ENCODE data around the gene GGA3. TPM values are rescaled to one million over a fixed set of nuclear protein-coding genes. Genes with fewer than 3 reads are reported as not detected.
A peak's percentile ranks its signal among the peaks of the same experiment; 100 is the strongest.

GGA3 gene
- total RNA-seq, 1 experiment from 2014 or later, result 58.3 TPM

DNA sequence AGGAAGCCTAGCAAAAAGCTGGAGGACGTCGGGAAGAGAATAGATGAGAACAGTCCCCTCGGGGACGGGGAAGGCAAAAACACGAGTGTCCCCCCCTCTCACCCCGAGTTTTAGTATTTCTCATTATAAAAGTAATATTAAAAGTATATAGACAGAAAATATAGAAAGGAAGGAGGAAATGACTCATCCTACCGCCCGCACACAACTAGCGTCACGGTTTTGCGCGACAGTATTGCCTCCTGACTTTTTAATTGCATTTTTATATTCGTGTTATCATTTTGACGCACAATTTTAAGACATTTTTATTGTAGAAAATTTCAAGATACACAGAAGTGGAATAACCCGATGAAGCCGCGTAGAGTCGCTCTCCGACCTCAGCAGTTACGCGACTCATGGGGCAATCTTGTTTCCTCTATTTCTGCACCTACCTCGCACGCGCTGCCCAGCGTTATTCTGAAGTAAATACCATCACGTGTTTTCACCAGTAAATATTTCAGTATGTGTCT lies 28.5 kb upstream of the GGA3 start:
- no peak for DNase-seq (ENCODE audit: low read depth, low spot score)
- Histone ChIP-seq H3K36me3 (ENCODE audit: control insufficient read depth in 1 of 2, insufficient read depth in 2 of 2, low read length in 2 of 2) (peaks cover 7 to 22% of the 10 kb centered on the region in 2 experiments), H3K4me3 (replicated peaks in 1 of 2; ENCODE audit: low read depth in 1 of 2, low read length in 2 of 2) (peak overlapping the region; percentile 83 to 98), H3K9ac (ENCODE audit: low read length) (peak overlapping the region; percentile 82), H4K20me1 (ENCODE audit: insufficient read depth) (no peaks in the 10 kb centered on the region), H3K27ac (ENCODE audit: low read depth, low read length) (peak overlapping the region; percentile 51), H3K4me1 (ENCODE audit: control insufficient read depth in 1 of 2, insufficient read depth in 2 of 2, low read length in 2 of 2) (peaks cover 10 to 15% of the 10 kb centered on the region in 2 experiments), H3K4me2 (ENCODE audit: low read length) (peak overlapping the region; percentile 85), H3K9me2 (ENCODE audit: insufficient read depth) (no peaks in the 10 kb centered on the region), H3K27me3 (ENCODE audit: insufficient read depth, low read length) (no peaks in the 10 kb centered on the region), H2AFZ (ENCODE audit: low read depth, low read length, poor library complexity, severe bottlenecking) (peak overlapping the region; percentile 18), H3K9me3 (ENCODE audit: control insufficient read depth in 1 of 2, insufficient read depth in 1 of 2, low read depth in 1 of 2, low read length in 2 of 2) (no peaks in the 10 kb centered on the region), H3K79me2 (ENCODE audit: insufficient read depth, low read length) (peaks cover 35% of the 10 kb centered on the region)
- intact Hi-C loops (cut with micrococcal nuclease), result loop anchor here (1.0 kb wide), 1 partner anchor 225 kb away; the partner anchor contains the start of gene CASKIN2
- ChIA-PET RAD21 (ENCODE audit: low non-redundant PET in 1 of 2, low total read pairs in 2 of 2, uncharacterized antibody in 2 of 2, unreplicated experiment in 2 of 2) (interaction anchor here (0.8 to 1.3 kb wide), 2 partner anchors 19 to 116 kb away, joined by 5 read pairs; partner anchors contain the start of genes GRB2 (in 1 of the 2) and MIF4GD (in 1 of the 2)), POLR2A (interaction anchor here (0.5 to 1.7 kb wide), 21 partner anchors 9 to 1433 kb away, joined by 3 to 40 read pairs (median 5); partner anchors contain the start of genes GGA3, GRB2, MIF4GD and MRPS7), CTCF (interaction anchor here (0.8 to 2.8 kb wide), 12 partner anchors 11 to 332 kb away, joined by 3 to 51 read pairs (median 4); partner anchors contain the start of genes GRB2, MIF4GD and TSEN54)
- TSS peak; percentile 81 for BruUV-seq (replicated peaks)
- TF ChIP-seq, protein P1, sequence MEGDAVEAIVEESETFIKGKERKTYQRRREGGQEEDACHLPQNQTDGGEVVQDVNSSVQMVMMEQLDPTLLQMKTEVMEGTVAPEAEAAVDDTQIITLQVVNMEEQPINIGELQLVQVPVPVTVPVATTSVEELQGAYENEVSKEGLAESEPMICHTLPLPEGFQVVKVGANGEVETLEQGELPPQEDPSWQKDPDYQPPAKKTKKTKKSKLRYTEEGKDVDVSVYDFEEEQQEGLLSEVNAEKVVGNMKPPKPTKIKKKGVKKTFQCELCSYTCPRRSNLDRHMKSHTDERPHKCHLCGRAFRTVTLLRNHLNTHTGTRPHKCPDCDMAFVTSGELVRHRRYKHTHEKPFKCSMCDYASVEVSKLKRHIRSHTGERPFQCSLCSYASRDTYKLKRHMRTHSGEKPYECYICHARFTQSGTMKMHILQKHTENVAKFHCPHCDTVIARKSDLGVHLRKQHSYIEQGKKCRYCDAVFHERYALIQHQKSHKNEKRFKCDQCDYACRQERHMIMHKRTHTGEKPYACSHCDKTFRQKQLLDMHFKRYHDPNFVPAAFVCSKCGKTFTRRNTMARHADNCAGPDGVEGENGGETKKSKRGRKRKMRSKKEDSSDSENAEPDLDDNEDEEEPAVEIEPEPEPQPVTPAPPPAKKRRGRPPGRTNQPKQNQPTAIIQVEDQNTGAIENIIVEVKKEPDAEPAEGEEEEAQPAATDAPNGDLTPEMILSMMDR (IDR thresholded peaks at IDR 0.05 in 2 of 3, conservative IDR thresholded peaks at IDR 0.05 in 1 of 3; ENCODE audit: borderline replicate concordance in 1 of 3, insufficient read depth in 1 of 3, low read depth in 2 of 3, low read length in 2 of 3), result no peak
- TF ChIP-seq FOSL1 (IDR thresholded peaks at IDR 0.05; ENCODE audit: low read depth) (no peak; the same call in 1 of the 2 replicates), CBX3 (IDR thresholded peaks at IDR 0.05; ENCODE audit: low read depth) (no peak), ZNF274 (IDR thresholded peaks at IDR 0.05; ENCODE audit: low read depth, low read length) (no peak), YY1 (IDR thresholded peaks at IDR 0.05; ENCODE audit: extremely low read depth, insufficient replicate concordance, low read depth, low read length) (no peak), POLR2A (IDR thresholded peaks at IDR 0.05; ENCODE audit: borderline replicate concordance, extremely low read depth, insufficient read depth, insufficient read length) (no peak)
- TF ChIP-seq, protein P2, sequence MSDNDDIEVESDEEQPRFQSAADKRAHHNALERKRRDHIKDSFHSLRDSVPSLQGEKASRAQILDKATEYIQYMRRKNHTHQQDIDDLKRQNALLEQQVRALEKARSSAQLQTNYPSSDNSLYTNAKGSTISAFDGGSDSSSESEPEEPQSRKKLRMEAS (IDR thresholded peaks at IDR 0.05), result no peak
- TF ChIP-seq, protein P3, sequence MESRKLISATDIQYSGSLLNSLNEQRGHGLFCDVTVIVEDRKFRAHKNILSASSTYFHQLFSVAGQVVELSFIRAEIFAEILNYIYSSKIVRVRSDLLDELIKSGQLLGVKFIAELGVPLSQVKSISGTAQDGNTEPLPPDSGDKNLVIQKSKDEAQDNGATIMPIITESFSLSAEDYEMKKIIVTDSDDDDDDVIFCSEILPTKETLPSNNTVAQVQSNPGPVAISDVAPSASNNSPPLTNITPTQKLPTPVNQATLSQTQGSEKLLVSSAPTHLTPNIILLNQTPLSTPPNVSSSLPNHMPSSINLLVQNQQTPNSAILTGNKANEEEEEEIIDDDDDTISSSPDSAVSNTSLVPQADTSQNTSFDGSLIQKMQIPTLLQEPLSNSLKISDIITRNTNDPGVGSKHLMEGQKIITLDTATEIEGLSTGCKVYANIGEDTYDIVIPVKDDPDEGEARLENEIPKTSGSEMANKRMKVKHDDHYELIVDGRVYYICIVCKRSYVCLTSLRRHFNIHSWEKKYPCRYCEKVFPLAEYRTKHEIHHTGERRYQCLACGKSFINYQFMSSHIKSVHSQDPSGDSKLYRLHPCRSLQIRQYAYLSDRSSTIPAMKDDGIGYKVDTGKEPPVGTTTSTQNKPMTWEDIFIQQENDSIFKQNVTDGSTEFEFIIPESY (IDR thresholded peaks at IDR 0.05; ENCODE audit: extremely low read depth, insufficient replicate concordance, low read length), result no peak
- ATAC-seq, result no peak
